ENCODE measurements around the gene NDUFS6. TPM values are rescaled to one million over a fixed set of nuclear protein-coding genes. Genes with fewer than 3 reads are reported as not detected.
"Not testable (repeated sequence)": the region's sequence is repeated elsewhere in the genome, so short reads cannot be mapped to it uniquely, and the experiment has no call there.

NDUFS6 gene
- total and polyA plus RNA-seq, 2 of the 4 experiments (the other 2 are of a cell fraction): 10.4 to 69.0 TPM

DNA sequence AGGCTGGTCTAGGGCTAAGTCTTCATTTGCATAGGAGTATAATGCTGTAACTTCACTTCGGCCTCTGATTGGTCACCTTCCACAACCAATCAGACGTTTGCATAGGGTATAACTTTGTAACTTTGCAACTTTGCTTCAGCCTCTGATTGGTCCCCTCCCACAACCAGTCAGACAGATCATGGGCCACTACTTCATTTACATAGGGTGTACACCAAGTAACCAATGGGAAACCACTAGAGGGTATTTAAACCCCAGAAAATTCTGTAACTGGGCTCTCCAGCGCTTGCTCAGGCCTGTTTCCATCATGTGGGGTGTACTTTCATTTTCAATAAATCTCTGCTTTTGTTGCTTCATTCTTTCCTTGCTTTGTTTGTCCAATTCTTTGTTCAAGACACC is 11.8 kb upstream of the NDUFS6 start:
- CTCF ChIA-PET: interaction anchor here (1.3 kb wide), 1 partner anchor 19 kb away, joined by 3 read pairs; no protein-coding TSS in a partner anchor
- H3K23ac ChIP-seq (ENCODE audit: low read depth, low read length): peak overlapping the region; percentile 61
- peak overlapping the region; percentile 46; the same call in 1 of the 2 replicates for H4K5ac ChIP-seq (ENCODE audit: low read depth, low read length)
- intact Hi-C loops (cut with micrococcal nuclease); H2AK9ac ChIP-seq (replicated peaks; ENCODE audit: low read depth, low read length, poor library complexity); dilution Hi-C loops (cut with HindIII; ENCODE audit: low sequenced_read_pairs, unreplicated experiment); POLR2A ChIA-PET (ENCODE audit: unreplicated experiment); H4K20me1 ChIP-seq (ENCODE audit: insufficient read depth, low read length); H3K36me3 ChIP-seq (ENCODE audit: control insufficient read depth, insufficient read depth, low read length); H3K9me3 ChIP-seq (ENCODE audit: control insufficient read depth, insufficient read depth, low read length); H3K9me1 ChIP-seq (ENCODE audit: insufficient read depth, low read length); H2AFZ ChIP-seq (replicated peaks; ENCODE audit: low read length, poor library complexity); H3K27me3 ChIP-seq (ENCODE audit: control insufficient read depth, insufficient read depth, low read length); BruUV-seq (replicated peaks): not testable (repeated sequence)
- H3K79me1 ChIP-seq (ENCODE audit: low read depth in 1 of 2, low read length in 2 of 2): peaks cover 0 to 22% of the 10 kb centered on the region in 2 experiments; a peak in 3 of 4 replicates
- ATAC-seq (ENCODE audit: low read depth) (peak; percentile 64), DNase-seq (peak; percentile 90)
- 0 out of 3 replicates have a peak overlapping the region, but pooled peaks have one; percentile 64 for H2BK15ac ChIP-seq (ENCODE audit: low read depth, low read length)
- H4K91ac ChIP-seq (ENCODE audit: insufficient read depth, low read depth, low read length): peak overlapping the region; percentile 76
- H2AK5ac ChIP-seq (ENCODE audit: low read depth, low read length): 0 out of 2 replicates have a peak overlapping the region, but pooled peaks have one; percentile 13
- H4K8ac ChIP-seq (ENCODE audit: low read depth in 2 of 2, low read length in 2 of 2): peak overlapping the region; percentile 9 to 77; a peak in 3 of 4 replicates
- H3K18ac ChIP-seq (ENCODE audit: low read depth, low read length): peak overlapping the region; percentile 66; the same call in 1 of the 2 replicates
- peak overlapping the region; percentile 23; the same call in 1 of the 2 replicates for H3K4me3 ChIP-seq (ENCODE audit: insufficient read depth, low read depth, low read length)
- peak overlapping the region; percentile 88 for H2BK20ac ChIP-seq (ENCODE audit: low read depth, low read length)
- no CpG with 5 or more reads among the region's 3 CpGs for WGBS, 2 experiments (ENCODE audit: extremely low coverage in 2 of 2, insufficient read length in 1 of 2)
- H3K4me1 ChIP-seq (ENCODE audit: control insufficient read depth, insufficient read depth, low read length): peaks cover 19% of the 10 kb centered on the region
- peak overlapping the region; percentile 24; the same call in 1 of the 2 replicates for H3K9ac ChIP-seq (ENCODE audit: low read depth, low read length)
- H3K27ac ChIP-seq (ENCODE audit: insufficient read depth, low read length): peak overlapping the region; percentile 47
- H3K4ac ChIP-seq (ENCODE audit: low read depth, low read length): peak overlapping the region; percentile 67
- peak overlapping the region; percentile 91 for H2BK5ac ChIP-seq (ENCODE audit: low read depth, low read length, poor library complexity, severe bottlenecking)
- H3K4me2 ChIP-seq (ENCODE audit: low read depth, low read length): peak overlapping the region; percentile 74
- H3K56ac ChIP-seq (ENCODE audit: extremely low read depth, insufficient read depth, low read length): peak overlapping the region; percentile 73
- H3K14ac ChIP-seq (replicated peaks; ENCODE audit: low read depth, low read length): peak overlapping the region; percentile 61; the same call in 1 of the 2 replicates
- peak; percentile 81 for TF ChIP-seq POLR2A (IDR thresholded peaks at IDR 0.05; ENCODE audit: low read depth, low read length)
- in situ Hi-C loops (cut with MboI; ENCODE audit: low sequenced_read_pairs): loop anchor here (25.0 kb wide), 1 partner anchor 827 kb away; no protein-coding TSS in a partner anchor
- H2BK120ac ChIP-seq (ENCODE audit: low read depth, low read length): peak overlapping the region; percentile 79

Data from IMR-90 (cell line).